Stimulated activated CD8-positive, alpha-beta memory T cell treated with anti-CD3 and anti-CD28 coated beads, Interleukin-15, amount 100 ng/mL, for 48 hours (primary cell): ENCODE data around the gene RBFOX1.

Source experiments
- DNase-seq, 2 donors: peaks; one replicate each; pipeline ENCODE4 v3.0.0-alpha.2; 2020; ENCODE audit warnings: low read depth in 2 of 2

RBFOX1 gene

DNA sequence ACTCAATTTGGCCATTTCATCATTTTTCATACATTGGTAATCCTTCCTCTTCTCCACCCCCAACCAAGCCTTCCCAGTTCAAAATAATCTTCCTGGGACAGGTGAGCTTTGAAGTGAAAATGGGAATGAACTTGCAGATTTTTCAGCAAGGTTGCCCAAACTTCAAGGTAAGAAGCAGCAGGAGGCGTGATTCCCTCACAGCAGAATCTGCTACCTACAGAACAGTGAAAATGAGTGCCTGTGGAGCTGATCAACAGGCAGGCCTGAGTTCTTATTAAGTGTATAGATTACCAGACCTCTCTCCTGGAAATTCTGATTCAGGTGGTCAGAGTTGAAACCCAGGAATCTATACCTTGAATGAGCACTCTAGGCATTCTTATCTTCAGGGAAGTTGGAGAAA lies 356.6 kb downstream of the RBFOX1 start:
- no peak for DNase-seq

DNA sequence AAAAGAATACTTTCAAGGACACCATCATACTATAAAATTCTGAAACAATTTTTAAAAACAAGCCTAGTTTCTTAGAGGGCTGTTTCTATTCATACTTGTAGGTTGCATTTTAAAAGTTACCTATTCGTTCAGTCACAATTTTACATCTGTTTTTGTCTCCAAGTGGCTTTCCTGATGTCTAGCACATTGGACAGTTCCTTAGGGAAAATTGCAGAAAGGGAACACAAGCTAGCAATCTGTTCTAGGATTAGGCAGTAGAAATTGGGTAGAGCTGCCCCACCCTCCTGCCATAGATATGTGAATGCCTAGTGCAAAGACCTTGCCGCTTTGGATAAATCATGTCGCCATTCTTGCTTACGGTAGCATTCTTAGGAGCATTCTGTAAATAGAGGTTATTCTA lies 358.9 kb downstream of the RBFOX1 start:
- no peak for DNase-seq

DNA sequence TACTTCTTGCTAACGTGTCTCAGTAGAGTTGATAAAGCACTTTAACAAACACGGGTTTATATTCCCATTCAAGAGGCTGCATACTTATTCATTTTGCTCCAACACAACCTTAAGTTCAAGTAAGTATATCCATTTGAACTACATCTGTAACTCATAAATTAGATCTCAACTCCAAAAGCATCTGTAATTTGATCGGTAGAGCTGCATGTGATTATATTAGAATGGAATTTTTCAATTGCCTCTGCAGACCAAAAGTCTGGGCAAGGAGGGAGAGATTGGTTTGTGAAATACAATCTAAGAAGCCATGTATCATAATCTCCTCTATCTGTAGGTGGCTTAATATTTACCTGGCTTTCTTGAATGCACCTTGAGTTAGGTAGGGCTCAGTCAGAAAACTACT lies 371.0 kb downstream of the RBFOX1 start:
- no peak for DNase-seq

DNA sequence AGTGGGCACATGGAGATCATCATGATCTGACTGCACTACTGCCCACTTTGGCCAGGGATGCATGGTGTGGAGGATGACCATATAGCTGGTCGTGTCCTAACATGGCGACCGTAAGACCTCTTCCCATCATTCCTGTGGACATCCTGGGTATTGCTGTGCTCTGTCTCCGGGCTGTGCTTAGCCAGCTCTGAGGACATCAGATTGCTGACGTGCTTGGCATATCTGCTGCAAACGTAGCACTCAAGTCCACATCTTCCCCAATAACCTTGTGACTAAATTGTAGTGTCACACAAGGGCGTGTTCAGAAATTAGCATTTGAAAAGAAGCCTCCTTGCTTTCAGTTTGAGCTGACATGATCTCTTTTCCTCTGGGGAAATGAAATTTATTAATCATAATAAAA lies 373.2 kb downstream of the RBFOX1 start:
- no peak for DNase-seq

DNA sequence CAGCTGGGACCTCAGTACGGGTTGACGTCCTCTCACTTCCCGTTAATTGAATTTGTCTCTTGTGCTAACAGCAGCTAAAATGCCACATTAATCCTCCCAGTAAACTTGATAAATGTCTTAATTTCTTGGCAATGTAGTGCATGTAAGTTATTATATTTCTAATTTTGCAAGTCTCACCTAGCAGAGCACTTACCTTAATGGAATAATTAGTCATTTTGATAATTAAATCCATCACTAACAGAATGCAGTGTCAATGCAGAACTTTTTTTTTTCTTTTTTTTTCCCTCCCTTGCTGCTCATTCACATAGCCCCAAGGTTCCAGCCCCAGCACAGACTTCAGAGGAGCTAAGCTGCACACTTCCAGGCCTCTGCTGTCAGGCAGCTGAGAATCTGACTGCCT lies 376.5 kb downstream of the RBFOX1 start:
- DNase-seq: no peak

DNA sequence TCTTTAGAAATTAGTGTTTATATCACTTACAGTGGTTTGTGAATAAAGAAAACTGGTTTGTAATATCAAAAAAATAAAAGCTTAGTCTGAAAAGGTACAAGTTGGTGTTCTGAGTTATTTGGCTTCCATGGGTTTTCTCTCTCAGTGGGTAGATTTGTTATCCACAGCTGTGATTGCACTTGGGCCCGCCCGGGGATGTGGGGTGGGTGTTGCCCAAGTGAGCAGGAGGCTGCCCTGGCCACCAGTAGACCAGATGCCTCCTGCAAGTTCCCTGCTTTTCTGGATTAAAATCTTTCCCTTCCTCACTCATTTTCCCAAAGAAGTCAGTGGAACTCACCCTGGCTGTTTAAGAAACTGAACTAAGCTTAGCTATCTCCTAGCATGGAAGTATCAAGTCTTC lies 380.6 kb downstream of the RBFOX1 start:
- no peak for DNase-seq

DNA sequence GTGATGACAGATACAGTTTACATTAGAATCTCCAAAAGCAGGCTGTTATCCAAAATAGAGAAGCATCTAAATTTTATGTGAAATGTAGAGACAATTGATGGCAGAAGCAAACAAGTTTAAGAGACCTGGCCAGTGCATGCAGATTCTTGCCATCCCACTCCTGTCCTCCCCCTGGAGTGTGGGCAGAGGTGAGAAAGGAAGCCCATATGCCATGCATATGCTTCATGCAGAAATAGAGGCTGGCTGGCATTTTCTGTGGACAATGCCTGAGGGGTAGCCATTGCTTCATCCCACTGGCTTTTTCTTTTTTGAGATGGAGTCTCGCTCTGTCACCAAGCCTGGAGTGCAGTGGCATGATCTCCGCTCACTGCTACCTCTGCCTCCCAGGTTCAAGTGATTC lies 382.1 kb downstream of the RBFOX1 start:
- no peak for DNase-seq

DNA sequence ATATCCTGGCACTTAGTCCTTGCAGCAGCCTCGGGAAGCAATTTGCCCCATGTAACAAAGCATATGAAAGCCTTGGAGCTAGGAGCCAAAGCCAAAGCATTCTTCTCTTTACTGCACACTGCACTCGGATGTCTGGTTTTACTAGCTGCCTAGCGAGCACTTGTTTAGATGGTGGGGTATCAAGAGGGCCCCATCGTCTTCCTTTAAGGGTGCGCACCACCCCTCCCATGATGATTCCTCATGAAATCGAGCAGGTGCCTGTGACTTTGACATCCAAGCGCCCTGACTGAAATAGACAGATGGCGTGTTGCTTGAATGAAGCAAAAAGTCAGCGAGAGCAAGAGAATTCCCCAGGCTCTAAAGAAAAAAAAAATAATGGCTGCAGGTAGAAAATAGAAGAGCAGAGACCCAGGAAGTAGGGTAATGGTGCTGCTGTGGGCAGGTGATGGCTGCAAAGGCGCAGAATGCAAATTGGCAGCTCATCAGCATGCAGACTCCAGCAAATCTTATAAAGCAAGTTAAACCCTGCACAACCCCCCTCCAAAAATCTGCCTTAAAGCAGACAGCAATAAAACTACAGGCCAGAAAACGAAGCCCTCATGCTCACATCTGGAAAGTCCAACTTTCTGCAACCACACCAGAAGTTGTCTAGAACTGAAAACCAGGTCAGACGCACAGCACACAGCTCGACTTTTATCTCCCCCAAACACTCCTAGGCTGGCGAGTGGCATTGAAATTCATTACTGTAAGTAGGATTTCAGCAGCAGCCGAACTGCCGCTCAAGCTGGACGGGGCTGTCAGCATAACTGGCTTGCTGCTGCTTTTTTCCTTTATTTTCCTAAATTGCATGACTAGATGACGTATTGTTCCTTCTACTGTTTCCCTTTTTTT lies 384.3 kb downstream of the RBFOX1 start:
- DNase-seq: no peak

DNA sequence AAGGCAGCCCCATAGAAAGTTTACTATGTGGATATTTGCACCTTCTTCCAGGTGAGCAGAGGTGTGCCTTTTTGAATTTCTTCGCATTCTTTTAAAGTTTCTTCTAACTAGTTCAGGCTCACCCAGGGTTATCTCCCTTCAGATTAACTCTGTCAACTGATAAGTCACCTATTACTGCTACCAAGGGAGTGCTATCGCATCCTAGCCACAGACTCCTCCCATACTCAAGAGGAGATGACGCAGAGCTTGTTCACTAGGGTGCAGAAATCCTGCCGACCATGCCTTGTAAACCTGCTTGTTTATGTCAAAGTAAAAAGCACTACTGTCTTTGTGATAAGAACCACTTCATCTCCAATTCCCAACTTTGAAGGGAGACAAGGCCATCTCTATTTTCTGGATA lies 390.1 kb downstream of the RBFOX1 start:
- DNase-seq: no peak

DNA sequence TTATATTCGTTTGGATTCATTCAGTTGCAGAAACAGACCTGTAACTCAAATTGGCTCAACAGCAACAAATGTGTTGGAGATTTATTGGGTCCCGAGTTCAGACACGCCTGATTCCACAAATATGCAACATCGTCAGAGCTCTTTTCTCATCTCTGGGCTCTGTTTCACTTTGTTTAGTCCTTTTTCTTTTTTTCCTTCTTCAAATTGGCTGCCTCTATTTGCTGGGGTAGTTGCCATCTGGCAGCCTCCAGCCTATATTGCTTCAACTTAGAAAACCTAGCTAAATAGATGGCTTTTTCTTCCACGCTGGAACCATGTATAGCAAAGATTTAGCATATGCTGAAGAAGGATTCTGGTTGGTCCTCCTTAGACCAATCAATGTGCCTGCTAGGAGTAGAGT lies 398.5 kb downstream of the RBFOX1 start:
- DNase-seq: no peak

DNA sequence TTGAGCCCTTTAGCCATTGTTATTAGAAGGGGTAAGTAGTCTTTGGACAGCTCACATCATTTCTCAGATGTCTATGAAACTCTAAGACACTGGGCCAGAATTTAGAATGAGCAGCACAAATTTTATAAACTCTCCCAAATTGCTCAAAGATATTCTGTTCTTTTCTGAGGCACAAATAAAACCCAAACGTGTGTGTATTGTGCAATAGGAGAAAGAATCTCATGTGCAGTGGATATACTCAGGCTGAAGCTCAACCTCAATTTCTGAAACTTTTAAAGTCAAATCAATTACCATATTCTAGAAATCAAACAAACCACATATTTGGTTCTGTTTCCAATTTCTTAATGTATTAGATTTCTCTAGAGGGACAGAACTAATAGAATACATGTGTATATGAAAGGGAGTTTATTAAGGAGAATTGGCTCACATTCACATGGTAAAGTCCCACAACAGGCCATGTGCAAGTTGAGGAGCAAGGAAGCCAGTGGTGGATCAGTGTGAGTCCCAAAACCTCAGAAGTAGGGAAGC lies 403.6 kb downstream of the RBFOX1 start:
- DNase-seq: no peak

DNA sequence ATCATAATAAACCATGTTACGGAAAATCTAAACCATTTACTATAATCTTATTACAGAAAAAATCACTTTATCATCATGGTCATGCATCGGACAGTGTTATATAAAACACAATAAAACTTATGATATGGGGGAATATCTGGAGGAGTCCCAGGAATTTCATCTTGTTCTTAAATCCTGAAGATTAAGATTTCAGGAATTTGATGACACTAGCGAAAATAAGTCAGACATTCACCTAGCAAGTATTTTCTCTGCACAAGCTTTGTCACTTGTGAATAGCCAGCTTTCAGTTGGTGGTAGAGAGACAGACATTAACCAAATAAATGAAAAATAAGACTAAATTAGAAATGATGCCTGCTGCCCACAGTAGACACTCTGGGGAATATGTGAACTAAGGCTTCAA lies 410.0 kb downstream of the RBFOX1 start:
- DNase-seq: no peak

DNA sequence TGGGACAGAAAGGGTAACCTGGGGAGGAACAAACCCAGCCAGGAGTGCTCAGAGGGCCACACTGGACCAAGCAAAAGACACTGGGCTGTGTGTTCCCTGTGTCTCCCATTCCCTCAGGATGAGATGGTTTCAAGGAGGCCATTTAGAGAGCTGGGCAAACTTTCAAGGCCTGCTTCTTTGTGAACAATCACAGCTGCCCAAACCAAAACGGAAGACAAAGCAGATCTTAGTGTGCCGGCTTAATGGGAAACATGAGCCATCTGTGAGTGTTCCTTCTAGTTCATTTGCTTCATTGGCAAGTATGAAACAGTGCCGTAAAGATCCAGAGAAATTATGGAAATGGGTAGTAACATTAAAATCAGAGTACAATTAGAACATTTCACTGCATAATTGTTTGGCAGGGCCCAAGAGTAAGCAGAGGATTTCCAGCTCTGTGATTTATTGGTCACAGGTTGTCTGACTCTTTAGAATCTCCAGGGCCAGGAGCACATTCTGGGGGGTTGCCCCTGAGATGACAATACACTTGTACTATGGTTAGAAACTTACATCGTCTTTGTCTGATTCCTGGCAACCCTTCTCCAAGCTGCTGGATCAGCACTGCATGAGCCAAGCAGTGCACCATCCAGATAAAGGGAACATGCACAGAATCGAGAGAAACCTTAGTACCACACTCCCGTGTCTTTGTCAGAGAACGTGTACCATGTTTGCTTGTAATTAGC lies 412.1 kb downstream of the RBFOX1 start:
- no peak for DNase-seq

DNA sequence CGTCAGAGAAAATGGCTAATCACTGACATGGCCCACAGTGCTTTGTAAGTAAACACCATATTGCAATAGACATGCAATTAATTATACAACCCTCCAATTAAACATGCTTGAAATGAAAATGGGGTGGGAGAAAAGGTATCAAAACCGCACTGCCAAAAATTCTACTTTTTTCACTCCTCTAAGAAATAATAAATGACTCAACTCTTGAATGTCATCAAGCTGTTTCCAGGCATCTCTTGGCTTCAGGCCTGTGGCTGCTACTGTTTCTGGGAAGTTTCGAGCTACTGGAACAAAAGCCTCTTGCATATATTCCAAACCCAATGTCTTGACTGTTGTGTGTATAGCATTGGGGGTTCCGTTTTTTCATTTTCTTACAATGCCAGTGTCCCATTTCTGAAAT lies 412.6 kb downstream of the RBFOX1 start:
- DNase-seq: no peak

DNA sequence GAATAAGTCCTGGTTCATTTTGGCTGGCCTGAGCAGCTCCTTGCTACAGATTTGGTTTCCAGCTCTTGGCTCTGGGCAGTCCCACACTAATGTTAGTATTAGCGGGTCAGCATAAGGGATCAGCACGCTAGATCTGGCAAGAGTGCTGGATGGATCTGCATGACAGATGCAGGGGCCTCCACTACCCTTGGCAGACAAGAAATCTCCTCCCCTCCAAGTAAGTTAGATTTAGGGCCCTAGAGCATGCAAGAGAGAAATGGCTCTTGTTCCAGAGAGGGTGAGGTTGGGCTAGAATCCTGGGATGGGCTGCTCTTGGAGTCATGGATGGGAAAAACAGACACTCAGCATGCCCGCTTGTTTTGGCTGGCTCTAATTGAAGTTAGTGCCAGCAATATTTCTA lies 414.3 kb downstream of the RBFOX1 start:
- DNase-seq: no peak

DNA sequence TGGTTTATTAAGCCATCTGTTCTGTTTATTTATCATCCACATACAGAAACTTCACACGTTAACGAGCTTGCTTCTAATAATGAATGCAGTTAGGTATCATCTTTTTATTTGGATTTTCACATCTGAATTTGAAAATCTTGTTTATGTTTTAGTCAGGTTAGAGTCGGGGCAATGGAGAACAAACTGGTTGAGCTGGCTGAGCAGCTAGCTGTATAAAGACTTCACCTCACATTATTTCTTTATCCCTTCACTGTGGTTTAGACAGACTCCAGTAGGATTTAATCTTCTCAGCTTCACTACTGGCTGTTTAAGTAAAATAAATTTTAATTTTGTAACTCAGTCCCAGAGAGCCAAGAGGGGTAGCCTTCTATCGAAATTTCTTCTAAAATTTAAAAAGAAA lies 415.9 kb downstream of the RBFOX1 start:
- no peak for DNase-seq

DNA sequence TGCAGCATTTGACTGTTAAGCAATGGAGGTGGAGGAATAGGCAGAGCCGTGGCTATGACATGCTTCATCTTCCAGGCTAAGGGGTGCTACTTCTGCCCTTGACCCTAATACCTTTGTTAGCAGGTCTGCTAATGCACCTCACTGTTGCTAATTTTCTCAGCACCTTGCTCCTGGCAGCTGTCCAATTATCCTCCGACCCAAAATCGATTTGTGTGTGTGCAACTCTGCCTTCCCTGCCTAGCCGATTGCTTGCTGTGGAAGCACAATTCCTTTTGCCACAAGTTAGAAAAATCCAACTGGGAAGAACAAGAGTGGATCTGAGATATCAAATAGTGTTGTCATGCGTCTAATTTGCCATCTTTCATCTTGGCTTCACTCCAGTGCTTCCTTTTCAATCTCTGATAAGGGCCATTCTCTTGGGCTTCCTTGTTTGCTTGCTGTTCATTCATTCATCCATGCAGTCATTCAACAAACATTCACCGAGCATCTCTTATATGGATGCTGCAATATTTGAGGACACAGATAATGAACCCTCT lies 422.8 kb downstream of the RBFOX1 start:
- no peak for DNase-seq
